ENCODE data around the gene ADGRL4. TPM values are rescaled to one million over a fixed set of nuclear protein-coding genes. Genes with fewer than 3 reads are reported as not detected.

Gene ADGRL4
- total and polyA plus RNA-seq, 2 experiments from 2014 or later, result 0.24 to 0.32 TPM

GRCh38 chr1:79041666-79042065 is 35.1 kb upstream of the ADGRL4 start (continued):
- TF ChIP-seq EZH2phosphoT487 (IDR thresholded peaks at IDR 0.05; ENCODE audit: unreplicated experiment) (no peak), ZNF114 (CRISPR knock-in tag; IDR thresholded peaks at IDR 0.05) (no peak), NANOG (IDR thresholded peaks at IDR 0.05; ENCODE audit: borderline replicate concordance) (no peak), POLR2AphosphoS5 (IDR thresholded peaks at IDR 0.05; ENCODE audit: low read depth) (no peak)

- Histone ChIP-seq H3F3A (replicated peaks; ENCODE audit: low read depth) (no peaks in the 10 kb centered on the region), H3K79me2 (replicated peaks; ENCODE audit: insufficient read depth) (no peaks in the 10 kb centered on the region), H3K9me2 (ENCODE audit: insufficient read depth) (0 out of 2 replicates have a peak, but pooled peaks cover 5% of the 10 kb centered on the region), H2AFZ (0 out of 2 replicates have a peak overlapping the region, but pooled peaks have one; percentile 39), H3K27ac (ENCODE audit: low read depth) (no peak overlapping the region), H3K27me3 (ENCODE audit: insufficient read depth) (no peaks in the 10 kb centered on the region), H3K4me2 (no peak overlapping the region), H3K4me3 (no peak overlapping the region), H4K20me1 (replicated peaks; ENCODE audit: insufficient read depth) (no peaks in the 10 kb centered on the region), H3K4me1 (ENCODE audit: insufficient read depth) (no peaks in the 10 kb centered on the region; the same call in 1 of the 2 replicates), H3K36me3 (ENCODE audit: insufficient read depth) (peaks cover 6% of the 10 kb centered on the region)
- Mint-ChIP-seq H3K4me3 (no peak overlapping the region), H3K36me3 (ENCODE audit: low read depth) (peaks cover 33% of the 10 kb centered on the region), H3K4me1 (peaks cover 7% of the 10 kb centered on the region; the same call in 2 of the 3 replicates), H3K27me3 (ENCODE audit: insufficient read depth, low read depth, poor library complexity) (no peaks in the 10 kb centered on the region), H3K9me3 (peaks cover 35% of the 10 kb centered on the region), H3K27ac (no peak overlapping the region)
- no peak for DNase-seq (ENCODE audit: low spot score)
- ATAC-seq, result no peak
- TF ChIP-seq CTCF (conservative IDR thresholded peaks at IDR 0.05; ENCODE audit: low read depth in 2 of 2), result no peak
- TF ChIP-seq ZNF331 (CRISPR knock-in tag; IDR thresholded peaks at IDR 0.05; ENCODE audit: low read depth), result no peak
- TF ChIP-seq POLR2AphosphoS5 (IDR thresholded peaks at IDR 0.05; ENCODE audit: low read depth), result no peak
- no peak for TF ChIP-seq ZNF462 (CRISPR knock-in tag; IDR thresholded peaks at IDR 0.05)
- no peak for TF ChIP-seq EZH2phosphoT487 (IDR thresholded peaks at IDR 0.05; ENCODE audit: unreplicated experiment)
- TF ChIP-seq REST (IDR thresholded peaks at IDR 0.05; ENCODE audit: unreplicated experiment), result no peak
- no peak for TF ChIP-seq NANOG (IDR thresholded peaks at IDR 0.05; ENCODE audit: borderline replicate concordance)
- TF ChIP-seq EZH2 (IDR thresholded peaks at IDR 0.05; ENCODE audit: low read depth, unreplicated experiment), result no peak
- TF ChIP-seq JUNB (IDR thresholded peaks at IDR 0.05; ENCODE audit: unreplicated experiment), result no peak
- no peak for TF ChIP-seq ETS1 (IDR thresholded peaks at IDR 0.05)
- TF ChIP-seq CREB1 (CRISPR knock-in tag; IDR thresholded peaks at IDR 0.05; ENCODE audit: low read depth), result no peak
Observed at GRCh38 chr1:79040424-79041082, 34.0 kb upstream of the ADGRL4 start.

All from GM23338 (cell line).